HepG2 (cell line): Measurements from ENCODE around the gene AKAP6.

Experiments
- CTCF ChIP-seq: sonication (generic); formaldehyde crosslinking; IDR thresholded peaks from 2 replicates; pipeline ENCODE4 v1.5.0; 2020; ENCODE audit warnings: mild to moderate bottlenecking, missing genetic modification reagents, moderate library complexity
- FOXA3 ChIP-seq: IDR thresholded peaks from 2 replicates; pipeline ENCODE4 v1.6.1; 2016; ENCODE audit warnings: missing genetic modification reagents, missing compliant biosample characterization

- TF ChIP-seq CTCF (no peak), FOXA3 (CRISPR knock-in tag) (no peak)
These were observed 403.9 kb downstream of the AKAP6 start for GRCh38 chr14:32733015-32733414.
